Spleen (tissue), 11 donors: ENCODE data around the gene MALSU1. TPM values are rescaled to one million over a fixed set of nuclear protein-coding genes. Genes with fewer than 3 reads are reported as not detected.

Experiments used
- DNase-seq: peaks from one replicate; pipeline ENCODE4 v3.0.0-alpha.2; 2020
- H3K27ac ChIP-seq, 8 donors: fragments of 200-600 bp; sonication (generic) in 7 of 8; 1 replicate in 4 of 8; 2 replicates in 4 of 8; pipeline versions ENCODE4 v1.5.0 to v1.8.0; 2016 to 2021; ENCODE audit warnings: inconsistent platforms in 4 of 8, mild to moderate bottlenecking in 4 of 8, moderate library complexity in 1 of 8
- H3K27me3 ChIP-seq, 7 donors: fragments of 200-600 bp; sonication (generic) in 6 of 7; replicated peaks in 1 of 7; 1 replicate in 4 of 7; 2 replicates in 3 of 7; pipeline versions ENCODE4 v1.5.0 to v1.8.0; 2016 to 2021; ENCODE audit warnings: inconsistent platforms in 3 of 7, mild to moderate bottlenecking in 1 of 7
- H3K36me3 ChIP-seq, 6 donors: fragments of 200-600 bp; sonication (generic) in 5 of 6; 1 replicate in 4 of 6; 2 replicates in 2 of 6; pipeline versions ENCODE4 v1.5.0 to v1.8.0; 2016 to 2021; ENCODE audit warnings: inconsistent platforms in 2 of 6
- H3K4me1 ChIP-seq, 6 donors: fragments of 200-600 bp; sonication (generic) in 5 of 6; 1 replicate in 3 of 6; 2 replicates in 3 of 6; pipeline versions ENCODE4 v1.5.0 to v1.8.0; 2016 to 2021; ENCODE audit warnings: inconsistent platforms in 3 of 6
- H3K4me3 ChIP-seq, 8 donors: fragments of 200-600 bp; sonication (generic) in 7 of 8; 1 replicate in 4 of 8; 2 replicates in 4 of 8; pipeline versions ENCODE4 v1.5.0 to v1.8.0; 2016 to 2021; ENCODE audit warnings: inconsistent platforms in 4 of 8, mild to moderate bottlenecking in 4 of 8, moderate library complexity in 2 of 8
- H3K9me3 ChIP-seq, 8 donors: fragments of 200-600 bp; sonication (generic) in 7 of 8; 1 replicate in 4 of 8; 2 replicates in 4 of 8; pipeline versions ENCODE4 v1.5.0 to v1.8.0; 2016 to 2021; ENCODE audit warnings: inconsistent platforms in 4 of 8
- CTCF ChIP-seq, 11 experiments: fragments of 200-600 bp in 7 of 11; fragments of 450-650 bp in 4 of 11; sonication (generic) in 4 of 11; IDR thresholded peaks in 8 of 11; conservative IDR thresholded peaks in 3 of 11; 1 replicate in 7 of 11; 2 replicates in 4 of 11; pipeline versions ENCODE4 v1.4.0 to v1.8.0; 2016 to 2021; ENCODE audit warnings: antibody characterized with exemption in 11 of 11, inconsistent platforms in 4 of 11, mild to moderate bottlenecking in 1 of 11
- POLR2A ChIP-seq, 3 donors: fragments of 450-650 bp; IDR thresholded peaks; one replicate each; pipeline ENCODE4 v1.5.1; 2017; ENCODE audit warnings: antibody characterized with exemption in 3 of 3, mild to moderate bottlenecking in 1 of 3
- POLR2AphosphoS5 ChIP-seq, 3 donors: sonication (generic); formaldehyde crosslinking; IDR thresholded peaks; one replicate each; pipeline ENCODE4 v1.5.1; 2017; ENCODE audit warnings: antibody characterized with exemption in 3 of 3
- WGBS, 5 donors: extraction: QIAGEN DNeasy Blood & Tissue Kit in 3 of 5; methylation state at CpG; one replicate each; pipeline versions ENCODE4 v1.1.5 to v1.1.7; 2013 to 2018; 5-methylcytosine and 5-hydroxymethylcytosine counted together
- intact Hi-C: fragments of 100-400 bp; cut with DNase I; formaldehyde crosslinking; loops from one replicate; pipeline ENCODE4 v1.15.0; 2023; ENCODE audit warnings: low total_unique reads
- polyA plus RNA-seq, 3 donors: library from polyadenylated mRNA; stranded (reverse); fragments of 200-250 nt; gene quantifications; one replicate each; pipeline ENCODE4 v1.2.1, GENCODE V29; 2013
- total RNA-seq, 7 donors: library from RNA; depleted of rRNA in 3 of 7; stranded (reverse); fragments of >200 nt in 3 of 7; fragmentation: NEBNext Ultra II Directional in 4 of 7; extraction: Animal tissue kit (Norgen Biotek cat#: 25700) in 4 of 7; gene quantifications; one replicate each; pipeline versions ENCODE4 v1.1.0 to v1.2.1, GENCODE V29; 2016 to 2021
- donor health status: healthy with polysubstance abuse.
- donor health status: DM: no; HTN: no; CAD: no; lungs with moderate emphysema.
- donor health status: DM: no; HTN: no; CAD: no.
- donor health status: Bipolar disorder and iron deficiency.
- donor health status: healthy.
- donor health status: DM: no; HTN: no; CAD: no.
- donor health status: DM: yes; HTN: yes; CAD: no.

The MALSU1 gene
- total and polyA plus RNA-seq, 10 donors: 18.3 to 49.8 (median 34.2) TPM

DNA sequence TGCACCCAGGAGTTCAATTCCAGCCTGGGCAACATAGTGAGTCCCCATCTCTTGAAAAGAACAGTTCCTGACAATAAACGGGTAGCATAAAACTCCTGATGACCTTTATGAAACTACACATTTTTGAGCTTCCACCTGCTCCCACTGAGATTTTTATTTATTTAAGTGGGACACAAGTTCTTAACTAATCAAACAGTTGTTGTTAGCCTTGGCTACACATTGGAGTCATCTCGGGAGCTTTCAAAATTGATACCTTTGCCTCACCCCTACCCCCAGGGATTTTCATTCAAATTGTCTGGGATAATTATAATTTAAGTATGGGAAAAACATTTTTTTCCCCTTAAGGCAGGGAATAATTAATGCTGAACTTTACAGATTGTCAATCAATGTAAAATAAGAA lies 39.3 kb downstream of the MALSU1 start:
- WGBS, 5 donors: 92 to 99% (median 94%) methylated on average over 2 of the region's 2 CpGs
- intact Hi-C loops: no loop called here
- no peaks in the 10 kb centered on the region for H3K9me3 ChIP-seq
- no peak for DNase-seq
- peaks cover 0 to 8% (median 0%) of the 10 kb centered on the region in 6 donors for H3K4me1 ChIP-seq
- H3K27me3 ChIP-seq: no peaks in the 10 kb centered on the region
- H3K36me3 ChIP-seq: no peaks in the 10 kb centered on the region
- no peak overlapping the region for H3K4me3 ChIP-seq
- no peak for TF ChIP-seq POLR2AphosphoS5 (IDR thresholded peaks at IDR 0.05)
- TF ChIP-seq POLR2A (IDR thresholded peaks at IDR 0.05): no peak
- no peak for TF ChIP-seq CTCF (IDR thresholded peaks at IDR 0.05 in 8 of 11, conservative IDR thresholded peaks at IDR 0.05 in 3 of 11)
- no peak overlapping the region for H3K27ac ChIP-seq

- H3K27me3 ChIP-seq: no peaks in the 10 kb centered on the region
- no peaks in the 10 kb centered on the region for H3K9me3 ChIP-seq
- TF ChIP-seq POLR2AphosphoS5 (IDR thresholded peaks at IDR 0.05) (no peak), CTCF (IDR thresholded peaks at IDR 0.05 in 8 of 11, conservative IDR thresholded peaks at IDR 0.05 in 3 of 11) (no peak)
- H3K4me1 ChIP-seq: peaks cover 0 to 8% (median 0%) of the 10 kb centered on the region in 6 donors
- intact Hi-C loops: no loop called here
- no peak overlapping the region for H3K4me3 ChIP-seq
- WGBS, 5 donors: 76 to 90% (median 82%) methylated on average over 2 of the region's 2 CpGs
- DNase-seq: no peak
- H3K27ac ChIP-seq: no peak overlapping the region
- no peaks in the 10 kb centered on the region for H3K36me3 ChIP-seq
These were observed 39.7 kb downstream of the MALSU1 start for GRCh38 chr7:23338863-23339262.

DNA sequence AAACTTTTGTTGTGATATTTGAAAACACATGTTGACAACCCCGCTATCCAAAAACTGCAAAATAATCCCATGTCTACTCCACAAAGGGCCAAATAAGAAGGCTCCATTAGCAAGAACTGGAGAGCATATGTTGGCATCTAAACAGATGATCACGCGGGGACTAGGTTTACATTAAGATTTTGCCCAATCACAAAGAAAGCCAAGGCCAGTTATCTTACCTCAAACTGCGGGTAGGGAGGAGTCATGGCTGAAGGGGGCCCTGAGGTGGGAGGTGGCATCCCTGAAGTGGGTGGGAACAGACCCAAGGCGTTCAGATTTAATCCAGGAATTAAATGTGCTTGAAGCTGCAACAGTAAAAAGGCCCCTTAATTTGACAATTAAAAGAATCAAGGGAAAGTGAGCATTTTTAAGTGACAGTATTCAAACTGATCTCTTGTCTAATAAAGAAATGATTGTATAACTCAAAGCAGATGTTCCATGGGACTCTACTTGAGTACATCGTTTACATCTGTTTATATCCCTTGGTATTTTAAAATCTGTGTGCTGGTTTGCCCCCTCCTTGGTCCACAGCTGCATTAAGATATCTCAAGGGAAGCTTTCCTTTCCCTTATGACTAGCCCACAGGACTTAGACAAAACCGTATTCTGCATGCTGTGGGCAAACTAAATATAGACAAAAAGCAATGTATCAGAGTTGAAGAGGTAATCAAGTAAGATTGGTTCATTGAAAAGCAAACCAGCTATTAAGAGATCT lies 42.9 kb downstream of the MALSU1 start:
- WGBS, 5 donors: 69 to 81% (median 77%) methylated on average over 7 of the region's 7 CpGs

More for the DNA sequence above, 42.9 kb downstream of the MALSU1 start:
- Histone ChIP-seq H3K27me3 (no peaks in the 10 kb centered on the region), H3K27ac (no peak overlapping the region), H3K4me1 (peaks cover 0 to 19% (median 12%) of the 10 kb centered on the region in 6 donors), H3K36me3 (no peaks in the 10 kb centered on the region), H3K4me3 (no peak overlapping the region), H3K9me3 (no peaks in the 10 kb centered on the region)
- no peak for TF ChIP-seq POLR2AphosphoS5 (IDR thresholded peaks at IDR 0.05)
- no peak for TF ChIP-seq POLR2A (IDR thresholded peaks at IDR 0.05)
- no peak for TF ChIP-seq CTCF (IDR thresholded peaks at IDR 0.05 in 8 of 11, conservative IDR thresholded peaks at IDR 0.05 in 3 of 11)
- intact Hi-C loops: no loop called here
- no peak for DNase-seq
